Measurements from ENCODE around the gene SLC17A9.

SLC17A9 gene

DNA sequence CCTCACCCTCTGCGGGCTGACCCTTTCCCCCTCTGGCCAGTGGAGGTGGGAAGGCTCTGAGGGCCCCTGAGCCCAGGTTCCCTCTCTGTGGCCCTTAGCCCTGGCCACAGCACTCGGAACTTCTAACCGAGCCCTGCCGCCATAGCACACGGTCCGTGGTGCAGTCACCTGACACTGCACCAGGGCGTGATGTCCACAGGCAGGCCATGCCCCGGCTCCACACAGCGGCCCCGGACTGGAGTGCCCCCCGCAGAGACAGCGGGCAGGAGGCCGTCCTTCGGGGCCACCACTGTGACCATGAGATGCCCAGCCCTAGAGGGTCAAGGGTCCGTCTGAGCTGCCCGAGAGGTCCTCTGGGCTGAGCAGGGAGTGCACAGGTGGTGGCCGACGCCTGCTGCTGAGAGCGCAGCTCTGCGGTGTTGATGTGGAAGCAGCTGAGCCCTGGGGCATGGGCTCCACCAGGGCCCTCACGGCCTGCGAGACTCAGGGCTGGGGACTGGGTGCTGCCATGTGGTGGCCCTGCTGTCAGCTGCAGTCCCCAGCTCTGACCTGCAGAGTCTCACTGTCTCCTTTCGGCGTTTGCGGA is 65.4 kb downstream of the SLC17A9 start:
- no peak for DNase-seq
